Upper lobe of left lung (tissue), 6 donors: ENCODE data around the gene PKHD1. TPM values are rescaled to one million over a fixed set of nuclear protein-coding genes. Genes with fewer than 3 reads are reported as not detected.

ENCODE experiments used
- ATAC-seq, 2 donors: fragments of 200-7000 bp; cut with Tn5 transposase; one replicate each; pipeline ENCODE4 v1.9.1; 2022; ENCODE audit warnings: mild to moderate bottlenecking in 2 of 2, moderate library complexity in 2 of 2; ENCODE audit not compliant: low FRiP score in 2 of 2
- DNase-seq, 2 donors: peaks; one replicate each; pipeline ENCODE4 v3.0.0-alpha.2; 2019 to 2020
- H3K27ac ChIP-seq, 4 donors: fragments of 200-600 bp; sonication (generic); one replicate each; pipeline ENCODE4 v1.5.1; 2016 to 2019
- H3K27me3 ChIP-seq, 4 donors: fragments of 200-600 bp; sonication (generic); one replicate each; pipeline ENCODE4 v1.5.1; 2017 to 2019
- H3K36me3 ChIP-seq, 4 donors: fragments of 200-600 bp; sonication (generic); one replicate each; pipeline ENCODE4 v1.5.1; 2016 to 2019
- H3K4me1 ChIP-seq, 4 donors: fragments of 200-600 bp; sonication (generic); one replicate each; pipeline ENCODE4 v1.5.1; 2018 to 2019
- H3K4me3 ChIP-seq, 4 donors: fragments of 200-600 bp; sonication (generic); one replicate each; pipeline ENCODE4 v1.5.1; 2017 to 2019; ENCODE audit warnings: mild to moderate bottlenecking in 2 of 4, moderate library complexity in 1 of 4
- H3K9me3 ChIP-seq, 4 donors: fragments of 200-600 bp; sonication (generic); one replicate each; pipeline ENCODE4 v1.5.1; 2018 to 2019
- EP300 ChIP-seq, 4 donors: sonication (generic); formaldehyde crosslinking; IDR thresholded peaks; one replicate each; pipeline ENCODE4 v1.5.1; 2017; ENCODE audit warnings: antibody characterized with exemption in 4 of 4, control low read depth in 2 of 4
- POLR2A ChIP-seq, 4 donors: fragments of 450-650 bp; IDR thresholded peaks; one replicate each; pipeline ENCODE4 v1.5.1; 2016 to 2017; ENCODE audit warnings: antibody characterized with exemption in 4 of 4, mild to moderate bottlenecking in 2 of 4
- POLR2AphosphoS5 ChIP-seq, 2 donors: sonication (generic); formaldehyde crosslinking; IDR thresholded peaks; one replicate each; pipeline ENCODE4 v1.5.1; 2017; ENCODE audit warnings: antibody characterized with exemption in 2 of 2
- WGBS, 2 donors: methylation state at CpG; one replicate each; pipeline ENCODE4 v1.1.5; 2017 to 2018; 5-methylcytosine and 5-hydroxymethylcytosine counted together
- total RNA-seq, 6 donors: library from RNA; depleted of rRNA in 4 of 6; stranded (reverse); fragments of >200 nt in 4 of 6; gene quantifications; one replicate each; pipeline versions ENCODE4 v1.1.0 to v1.2.1, GENCODE V29; 2016 to 2021
- TF ChIP-seq, protein P1 (sequence below), 6 experiments: fragments of 450-650 bp in 4 of 6; fragments of 200-600 bp in 2 of 6; sonication (generic) in 2 of 6; IDR thresholded peaks; one replicate each; pipeline ENCODE4 v1.5.1; 2016 to 2019; ENCODE audit warnings: antibody characterized with exemption in 6 of 6
- donor health status: DM: no; HTN: no; CAD: no; lungs with moderate emphysema.
- donor health status: DM: no; HTN: yes; CAD: no; lungs with severe emphysema.

PKHD1 gene
- total RNA-seq, 6 donors from 2014 or later, result 0.10 to 1.0 (median 0.34) TPM

DNA sequence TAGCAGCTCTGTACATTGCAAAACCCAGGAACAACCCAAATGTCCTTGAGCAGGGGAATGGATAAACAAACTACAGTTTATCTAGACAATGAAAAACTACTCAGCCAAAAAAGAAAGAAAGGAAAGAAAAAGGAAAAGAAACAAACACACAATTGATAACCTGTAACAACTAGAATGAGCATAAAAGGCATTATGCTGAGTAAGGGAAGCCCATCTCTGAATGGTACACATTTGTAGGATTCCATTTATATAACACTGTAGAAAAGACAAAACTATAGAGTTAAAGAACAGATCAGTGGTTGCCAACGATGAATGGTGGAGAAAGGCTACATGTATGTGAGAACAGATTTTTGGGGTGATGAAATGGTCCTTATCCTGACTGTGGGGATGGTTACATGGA lies 454.0 kb downstream of the PKHD1 start:
- DNase-seq (no peak), ATAC-seq (no peak)
- 73 to 86% methylated on average over 1 of the region's 1 CpG for WGBS, 2 donors
- TF ChIP-seq, protein P1, sequence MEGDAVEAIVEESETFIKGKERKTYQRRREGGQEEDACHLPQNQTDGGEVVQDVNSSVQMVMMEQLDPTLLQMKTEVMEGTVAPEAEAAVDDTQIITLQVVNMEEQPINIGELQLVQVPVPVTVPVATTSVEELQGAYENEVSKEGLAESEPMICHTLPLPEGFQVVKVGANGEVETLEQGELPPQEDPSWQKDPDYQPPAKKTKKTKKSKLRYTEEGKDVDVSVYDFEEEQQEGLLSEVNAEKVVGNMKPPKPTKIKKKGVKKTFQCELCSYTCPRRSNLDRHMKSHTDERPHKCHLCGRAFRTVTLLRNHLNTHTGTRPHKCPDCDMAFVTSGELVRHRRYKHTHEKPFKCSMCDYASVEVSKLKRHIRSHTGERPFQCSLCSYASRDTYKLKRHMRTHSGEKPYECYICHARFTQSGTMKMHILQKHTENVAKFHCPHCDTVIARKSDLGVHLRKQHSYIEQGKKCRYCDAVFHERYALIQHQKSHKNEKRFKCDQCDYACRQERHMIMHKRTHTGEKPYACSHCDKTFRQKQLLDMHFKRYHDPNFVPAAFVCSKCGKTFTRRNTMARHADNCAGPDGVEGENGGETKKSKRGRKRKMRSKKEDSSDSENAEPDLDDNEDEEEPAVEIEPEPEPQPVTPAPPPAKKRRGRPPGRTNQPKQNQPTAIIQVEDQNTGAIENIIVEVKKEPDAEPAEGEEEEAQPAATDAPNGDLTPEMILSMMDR (IDR thresholded peaks at IDR 0.05), result no peak
- TF ChIP-seq POLR2AphosphoS5 (IDR thresholded peaks at IDR 0.05), result no peak
- no peak for TF ChIP-seq EP300 (IDR thresholded peaks at IDR 0.05)
- no peak for TF ChIP-seq POLR2A (IDR thresholded peaks at IDR 0.05)
- no peak overlapping the region for H3K4me3 ChIP-seq
- no peaks in the 10 kb centered on the region for H3K4me1 ChIP-seq
- H3K27me3 ChIP-seq, result no peaks in the 10 kb centered on the region
- H3K27ac ChIP-seq, result no peak overlapping the region
- H3K36me3 ChIP-seq, result no peaks in the 10 kb centered on the region
- no peaks in the 10 kb centered on the region for H3K9me3 ChIP-seq

DNA sequence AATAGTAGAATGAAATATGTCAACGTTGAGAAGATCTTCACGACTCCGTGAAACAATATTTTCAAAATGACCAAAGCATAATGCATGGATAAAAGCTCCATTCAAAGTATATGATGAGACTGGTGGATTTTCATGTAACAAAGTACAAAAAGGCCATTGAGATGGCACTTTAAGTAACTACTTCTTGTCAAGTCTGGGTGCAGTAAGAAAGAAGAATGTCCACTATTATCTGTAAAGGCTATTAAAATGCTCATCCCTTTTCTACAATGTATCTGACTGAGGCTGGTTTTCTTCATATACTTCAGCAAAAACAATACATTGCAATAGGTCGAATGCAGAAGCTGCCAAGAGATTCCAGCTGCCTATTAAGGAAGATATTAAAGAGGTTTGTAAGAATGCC lies 457.4 kb downstream of the PKHD1 start:
- H3K27me3 ChIP-seq, result no peaks in the 10 kb centered on the region
- H3K27ac ChIP-seq, result no peak overlapping the region
- TF ChIP-seq POLR2AphosphoS5 (IDR thresholded peaks at IDR 0.05), result no peak
- TF ChIP-seq, protein P1 (IDR thresholded peaks at IDR 0.05), result no peak
- no peaks in the 10 kb centered on the region for H3K36me3 ChIP-seq
- H3K9me3 ChIP-seq, result no peaks in the 10 kb centered on the region
- no peak for DNase-seq
- H3K4me3 ChIP-seq, result no peak overlapping the region
- ATAC-seq, result no peak
- no peaks in the 10 kb centered on the region for H3K4me1 ChIP-seq
- 82 to 88% methylated on average over 4 of the region's 4 CpGs for WGBS, 2 donors

DNA sequence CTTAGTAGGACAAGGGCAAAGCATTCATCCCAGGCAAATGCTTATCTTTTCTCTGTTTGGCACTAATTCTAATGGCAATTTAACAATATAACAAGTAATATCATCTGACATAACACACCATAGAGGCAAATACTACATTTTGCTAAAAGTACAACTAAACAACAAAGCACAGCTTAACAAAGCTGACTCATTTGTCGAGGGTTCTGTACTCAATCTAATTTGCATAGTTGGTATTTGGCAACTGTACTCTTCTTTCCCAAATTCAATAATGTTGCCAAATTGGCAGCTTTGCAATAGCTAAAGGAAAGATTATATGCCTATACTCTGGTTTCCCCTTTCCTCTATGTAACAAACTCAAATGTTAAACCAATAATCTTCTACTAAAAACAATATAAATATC lies 461.0 kb downstream of the PKHD1 start:
- H3K4me1 ChIP-seq, result no peaks in the 10 kb centered on the region
- no peak overlapping the region for H3K27ac ChIP-seq
- ATAC-seq (no peak), DNase-seq (no peak)
- no peak overlapping the region for H3K4me3 ChIP-seq
- no peaks in the 10 kb centered on the region for H3K27me3 ChIP-seq
- TF ChIP-seq, protein P1 (IDR thresholded peaks at IDR 0.05), result no peak
- WGBS, 2 donors, result 47 to 53% methylated on average over 1 of the region's 1 CpG
- H3K36me3 ChIP-seq, result no peaks in the 10 kb centered on the region
- no peaks in the 10 kb centered on the region for H3K9me3 ChIP-seq

DNA sequence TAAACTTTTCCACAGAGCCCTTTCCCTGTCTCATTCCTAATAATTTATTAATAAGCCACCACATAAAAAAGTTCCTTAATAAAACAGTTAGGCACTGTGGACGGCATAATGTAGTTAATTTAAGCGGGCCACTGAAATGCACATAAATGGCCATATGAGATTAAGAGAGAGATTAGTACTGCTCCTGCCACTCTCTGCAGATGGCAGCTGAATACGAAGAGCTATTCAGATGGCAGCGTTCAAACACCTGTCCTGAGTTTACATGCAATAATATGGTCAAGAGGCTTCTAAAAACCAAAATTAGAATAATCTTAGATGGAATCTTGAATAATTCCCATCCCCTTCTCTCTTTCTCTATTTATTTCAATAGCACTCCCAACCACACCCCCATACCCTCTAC lies 461.8 kb downstream of the PKHD1 start:
- TF ChIP-seq POLR2A (IDR thresholded peaks at IDR 0.05), result no peak
- no peak for TF ChIP-seq EP300 (IDR thresholded peaks at IDR 0.05)
- TF ChIP-seq, protein P1 (IDR thresholded peaks at IDR 0.05), result no peak
- TF ChIP-seq POLR2AphosphoS5 (IDR thresholded peaks at IDR 0.05), result no peak
- 93 to 99% methylated on average over 4 of the region's 4 CpGs for WGBS, 2 donors

DNA sequence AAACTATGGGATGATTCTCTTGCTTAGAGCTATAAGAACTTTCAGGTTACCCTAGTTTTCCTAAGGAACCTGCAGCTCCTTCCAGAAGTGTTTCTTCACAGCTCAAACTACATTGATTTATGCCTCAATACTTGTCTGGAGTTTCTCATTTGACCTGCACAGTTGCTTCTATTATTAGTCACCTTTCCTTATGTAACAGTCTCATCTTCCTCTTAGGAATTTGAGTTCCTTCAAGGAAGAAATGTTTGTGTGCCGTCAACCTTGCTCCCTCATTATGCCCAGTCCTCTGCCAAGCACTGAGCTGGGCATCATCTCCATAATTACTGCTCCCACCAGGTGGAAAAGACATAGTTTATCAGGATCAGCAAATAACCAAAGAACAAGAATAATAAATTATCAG lies 466.4 kb downstream of the PKHD1 start:
- Histone ChIP-seq H3K27ac (no peak overlapping the region), H3K4me3 (no peak overlapping the region), H3K9me3 (no peaks in the 10 kb centered on the region), H3K27me3 (no peaks in the 10 kb centered on the region), H3K36me3 (no peaks in the 10 kb centered on the region), H3K4me1 (no peaks in the 10 kb centered on the region)
- no peak for DNase-seq
- WGBS, 2 donors, result 64 to 84% methylated on average over 1 of the region's 1 CpG
- TF ChIP-seq POLR2A (IDR thresholded peaks at IDR 0.05) (no peak), EP300 (IDR thresholded peaks at IDR 0.05) (no peak), POLR2AphosphoS5 (IDR thresholded peaks at IDR 0.05) (no peak)
- TF ChIP-seq, protein P1 (IDR thresholded peaks at IDR 0.05), result no peak
- ATAC-seq, result no peak

More for the DNA sequence above, 461.8 kb downstream of the PKHD1 start:
- ATAC-seq (no peak), DNase-seq (no peak)
- Histone ChIP-seq H3K4me1 (no peaks in the 10 kb centered on the region), H3K36me3 (no peaks in the 10 kb centered on the region), H3K4me3 (no peak overlapping the region), H3K27ac (no peak overlapping the region), H3K9me3 (no peaks in the 10 kb centered on the region), H3K27me3 (no peaks in the 10 kb centered on the region)
